ENCODE data around the gene GABRG3.

GRCh38 chr15:27042646-27043045 lies 71.7 kb downstream of the GABRG3 start:
- TF ChIP-seq, protein P1, sequence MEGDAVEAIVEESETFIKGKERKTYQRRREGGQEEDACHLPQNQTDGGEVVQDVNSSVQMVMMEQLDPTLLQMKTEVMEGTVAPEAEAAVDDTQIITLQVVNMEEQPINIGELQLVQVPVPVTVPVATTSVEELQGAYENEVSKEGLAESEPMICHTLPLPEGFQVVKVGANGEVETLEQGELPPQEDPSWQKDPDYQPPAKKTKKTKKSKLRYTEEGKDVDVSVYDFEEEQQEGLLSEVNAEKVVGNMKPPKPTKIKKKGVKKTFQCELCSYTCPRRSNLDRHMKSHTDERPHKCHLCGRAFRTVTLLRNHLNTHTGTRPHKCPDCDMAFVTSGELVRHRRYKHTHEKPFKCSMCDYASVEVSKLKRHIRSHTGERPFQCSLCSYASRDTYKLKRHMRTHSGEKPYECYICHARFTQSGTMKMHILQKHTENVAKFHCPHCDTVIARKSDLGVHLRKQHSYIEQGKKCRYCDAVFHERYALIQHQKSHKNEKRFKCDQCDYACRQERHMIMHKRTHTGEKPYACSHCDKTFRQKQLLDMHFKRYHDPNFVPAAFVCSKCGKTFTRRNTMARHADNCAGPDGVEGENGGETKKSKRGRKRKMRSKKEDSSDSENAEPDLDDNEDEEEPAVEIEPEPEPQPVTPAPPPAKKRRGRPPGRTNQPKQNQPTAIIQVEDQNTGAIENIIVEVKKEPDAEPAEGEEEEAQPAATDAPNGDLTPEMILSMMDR (IDR thresholded peaks at IDR 0.05; ENCODE audit: low read depth, low read length, missing input control) = no peak
- TF ChIP-seq TAF1 (conservative IDR thresholded peaks at IDR 0.05) (no peak), JUND (IDR thresholded peaks at IDR 0.05) (no peak)

All from liver (tissue), 3 donors.